Fibroblast of lung (primary cell): ENCODE data around the gene ZNF638. TPM values are rescaled to one million over a fixed set of nuclear protein-coding genes. Genes with fewer than 3 reads are reported as not detected.

Experiments used
- DNase-seq, 2 donors: peaks; one replicate each; pipeline versions ENCODE4 v3.0.0 to v3.0.0-alpha.2; 2010; ENCODE audit warnings: low read depth in 2 of 2
- H2AFZ ChIP-seq: 2 replicates; pipeline ENCODE4 v1.5.1; 2012; ENCODE audit warnings: low read length, control low read depth, inconsistent platforms
- H3K27ac ChIP-seq: 2 replicates; pipeline ENCODE4 v1.5.1; 2011; ENCODE audit warnings: low read length, control low read depth; ENCODE audit not compliant: insufficient read depth
- H3K27me3 ChIP-seq: 2 replicates; pipeline ENCODE4 v1.5.1; 2011; ENCODE audit warnings: mild to moderate bottlenecking, low read length; ENCODE audit not compliant: control insufficient read depth, insufficient read depth
- H3K36me3 ChIP-seq: 2 replicates; pipeline ENCODE4 v1.5.1; 2011; ENCODE audit warnings: low read length; ENCODE audit not compliant: control insufficient read depth, insufficient read depth
- H3K4me1 ChIP-seq: 2 replicates; pipeline ENCODE4 v1.5.1; 2011; ENCODE audit warnings: low read length; ENCODE audit not compliant: control insufficient read depth, insufficient read depth; ENCODE audit errors: extremely low read depth
- H3K4me2 ChIP-seq: 2 replicates; pipeline ENCODE4 v1.5.1; 2011; ENCODE audit warnings: low read length, control low read depth; ENCODE audit not compliant: insufficient read depth; ENCODE audit errors: extremely low read depth
- H3K4me3 ChIP-seq, 4 experiments: fragments of 200-600 bp in 1 of 4; sonication (generic) in 1 of 4; replicated peaks in 1 of 4; 2 replicates each; pipeline ENCODE4 v1.5.1; 2011 to 2016; ENCODE audit warnings: low read length in 4 of 4, low read depth in 3 of 4, mild to moderate bottlenecking in 3 of 4, control low read depth in 2 of 4, inconsistent platforms in 1 of 4, mixed read lengths in 1 of 4; ENCODE audit not compliant: insufficient read depth in 1 of 4; ENCODE audit errors: control extremely low read depth in 1 of 4
- H3K79me2 ChIP-seq: 2 replicates; pipeline ENCODE4 v1.5.1; 2012; ENCODE audit warnings: mild to moderate bottlenecking, low read length, inconsistent platforms; ENCODE audit not compliant: control insufficient read depth, insufficient read depth
- H3K9ac ChIP-seq: 2 replicates; pipeline ENCODE4 v1.5.1; 2011; ENCODE audit warnings: mild to moderate bottlenecking, low read length, control low read depth; ENCODE audit not compliant: insufficient read depth
- H3K9me3 ChIP-seq: 2 replicates; pipeline ENCODE4 v1.5.1; 2012; ENCODE audit warnings: low read depth, low read length; ENCODE audit not compliant: control insufficient read depth, insufficient read depth
- H4K20me1 ChIP-seq: 2 replicates; pipeline ENCODE4 v1.5.1; 2011; ENCODE audit warnings: low read length; ENCODE audit not compliant: control insufficient read depth, insufficient read depth; ENCODE audit errors: extremely low read depth
- CTCF ChIP-seq, 2 donors: IDR thresholded peaks in 1 of 2; conservative IDR thresholded peaks in 1 of 2; 1 replicate in 1 of 2; 2 replicates in 1 of 2; pipeline ENCODE4 v1.5.1; 2011 to 2012; ENCODE audit warnings: low read length in 2 of 2, control low read depth in 1 of 2, inconsistent platforms in 1 of 2, low read depth in 1 of 2, mild to moderate bottlenecking in 1 of 2
- EZH2 ChIP-seq: IDR thresholded peaks from 2 replicates; pipeline ENCODE4 v1.5.1; 2012; ENCODE audit warnings: low read length, control low read depth, mild to moderate bottlenecking; ENCODE audit errors: missing control alignments
- polyA plus RNA-seq, 2 donors: library from polyadenylated mRNA; depleted of rRNA in 1 of 2; stranded (reverse) in 1 of 2; unstranded in 1 of 2; fragments of >200 nt; gene quantifications; 2 replicates each; pipeline ENCODE4 v1.2.1, GENCODE V29; 2011 to 2012; ENCODE audit warnings: missing spikeins in 1 of 2
- total RNA-seq: library from RNA; depleted of rRNA; stranded (reverse); fragments of >200 nt; gene quantifications from 2 replicates; pipeline ENCODE4 v1.2.1, GENCODE V29; 2014

The ZNF638 gene
- total and polyA plus RNA-seq, 2 donors (not counting 1 experiment from before 2014, with no cell fraction given), result 63.8 to 190 TPM

GRCh38 chr2:71468279-71469015 is 136.9 kb downstream of the ZNF638 start:
- Histone ChIP-seq H3K9ac (no peak overlapping the region), H3K4me1 (peaks cover 2% of the 10 kb centered on the region), H3K4me2 (no peak overlapping the region), H3K36me3 (no peaks in the 10 kb centered on the region), H2AFZ (no peak overlapping the region), H3K4me3 (no peak overlapping the region), H3K9me3 (no peaks in the 10 kb centered on the region), H3K27ac (no peak overlapping the region), H3K79me2 (no peaks in the 10 kb centered on the region), H3K27me3 (peaks cover 42% of the 10 kb centered on the region), H4K20me1 (no peaks in the 10 kb centered on the region)
- DNase-seq, result no peak
- TF ChIP-seq EZH2 (no peak), CTCF (conservative IDR thresholded peaks at IDR 0.05 in 1 of 2, IDR thresholded peaks at IDR 0.05 in 1 of 2; ENCODE audit: low read depth in 1 of 2, low read length in 2 of 2) (no peak)

GRCh38 chr2:71469403-71470398 is 138.1 kb downstream of the ZNF638 start:
- no peak overlapping the region for H2AFZ ChIP-seq
- H3K4me3 ChIP-seq, result no peak overlapping the region
- no peaks in the 10 kb centered on the region for H3K36me3 ChIP-seq
- no peak overlapping the region for H3K9ac ChIP-seq
- H3K79me2 ChIP-seq, result no peaks in the 10 kb centered on the region
- no peak overlapping the region for H3K4me2 ChIP-seq
- no peak overlapping the region for H3K27ac ChIP-seq
- TF ChIP-seq CTCF (conservative IDR thresholded peaks at IDR 0.05 in 1 of 2, IDR thresholded peaks at IDR 0.05 in 1 of 2; ENCODE audit: low read depth in 1 of 2, low read length in 2 of 2) (no peak), EZH2 (no peak)
- peaks cover 2% of the 10 kb centered on the region for H3K4me1 ChIP-seq
- DNase-seq, result no peak
- H4K20me1 ChIP-seq, result no peaks in the 10 kb centered on the region
- peaks cover 35% of the 10 kb centered on the region for H3K27me3 ChIP-seq
- H3K9me3 ChIP-seq, result no peaks in the 10 kb centered on the region

- H3K4me3 ChIP-seq, result no peak overlapping the region
- no peak for TF ChIP-seq CTCF (conservative IDR thresholded peaks at IDR 0.05 in 1 of 2, IDR thresholded peaks at IDR 0.05 in 1 of 2; ENCODE audit: low read depth in 1 of 2, low read length in 2 of 2)
- no peak for TF ChIP-seq EZH2
- no peaks in the 10 kb centered on the region for H4K20me1 ChIP-seq
- no peak overlapping the region for H3K9ac ChIP-seq
- H2AFZ ChIP-seq, result no peak overlapping the region
- no peaks in the 10 kb centered on the region for H3K9me3 ChIP-seq
- DNase-seq, result peak in 1 of 2 donors; percentile 88
- peaks cover 22% of the 10 kb centered on the region for H3K27me3 ChIP-seq
- no peaks in the 10 kb centered on the region for H3K79me2 ChIP-seq
- no peak overlapping the region for H3K4me2 ChIP-seq
- H3K27ac ChIP-seq, result no peak overlapping the region
- peaks cover 2% of the 10 kb centered on the region for H3K4me1 ChIP-seq
- no peaks in the 10 kb centered on the region for H3K36me3 ChIP-seq
Measured at GRCh38 chr2:71471276-71471675, 139.7 kb downstream of the ZNF638 start.
